Heart right ventricle (tissue), 16 donors: ENCODE results near the gene PRDM2. TPM values are rescaled to one million over a fixed set of nuclear protein-coding genes. Genes with fewer than 3 reads are reported as not detected.

ENCODE experiments used
- ATAC-seq, 8 donors: fragments of 200-7000 bp; cut with Tn5 transposase; one replicate each; pipeline ENCODE4 v1.9.1; 2020; ENCODE audit warnings: mild to moderate bottlenecking in 8 of 8, moderate library complexity in 8 of 8, moderate number of reproducible peaks in 1 of 8
- DNase-seq, 2 donors: peaks; one replicate each; pipeline ENCODE4 v3.0.0-alpha.2; 2020
- H3K27ac ChIP-seq, 10 donors: fragments of 200-600 bp; sonication (generic) in 2 of 10; one replicate each; pipeline versions ENCODE4 v1.5.0 to v1.8.0; 2020 to 2022; ENCODE audit warnings: mild to moderate bottlenecking in 3 of 10
- H3K27me3 ChIP-seq, 7 donors: fragments of 200-600 bp; one replicate each; pipeline ENCODE4 v1.8.0; 2021 to 2022; ENCODE audit warnings: mild to moderate bottlenecking in 2 of 7
- H3K36me3 ChIP-seq, 9 donors: fragments of 200-600 bp; sonication (generic) in 1 of 9; one replicate each; pipeline versions ENCODE4 v1.5.0 to v1.8.0; 2020 to 2022; ENCODE audit warnings: mild to moderate bottlenecking in 2 of 9
- H3K4me1 ChIP-seq, 9 donors: fragments of 200-600 bp; sonication (generic) in 1 of 9; one replicate each; pipeline versions ENCODE4 v1.5.0 to v1.8.0; 2020 to 2022; ENCODE audit warnings: mild to moderate bottlenecking in 4 of 9
- H3K4me3 ChIP-seq, 10 donors: fragments of 200-600 bp; sonication (generic) in 2 of 10; one replicate each; pipeline versions ENCODE4 v1.5.0 to v1.8.0; 2020 to 2022; ENCODE audit warnings: mild to moderate bottlenecking in 7 of 10, moderate library complexity in 2 of 10
- H3K9me3 ChIP-seq, 11 donors: fragments of 200-600 bp in 10 of 11; sonication (generic) in 2 of 11; one replicate each; pipeline versions ENCODE4 v1.5.0 to v1.8.0; 2013 to 2022; ENCODE audit warnings: mild to moderate bottlenecking in 2 of 11, control low read depth in 1 of 11, moderate library complexity in 1 of 11
- whole genome bisulfite sequencing, 2 donors: extraction: QIAGEN DNeasy Blood & Tissue Kit; methylation state at CpG; one replicate each; pipeline ENCODE4 v1.1.7; 2013; ENCODE audit warnings: inconsistent platforms in 1 of 2; 5-methylcytosine and 5-hydroxymethylcytosine counted together
- intact Hi-C, 10 donors: fragments of 100-400 bp; cut with DNase I; formaldehyde crosslinking; loops; one replicate each; pipeline versions ENCODE4 v1.11.1 to v1.14.2; 2022
- polyA plus RNA-seq, 2 donors: library from polyadenylated mRNA; stranded (reverse); fragments of 200-250 nt; gene quantifications; one replicate each; pipeline ENCODE4 v1.2.3, GENCODE V29; 2013
- total RNA-seq, 10 donors: library from RNA; stranded (reverse); fragmentation: NEBNext Ultra II Directional in 3 of 10; extraction: Animal tissue kit (Norgen Biotek cat#: 25700) in 3 of 10; gene quantifications; one replicate each; pipeline versions ENCODE4 v1.2.1 to v1.2.4, GENCODE V29; 2021 to 2023
- TF ChIP-seq, protein P1 (sequence below), 9 donors: fragments of 200-600 bp; sonication (generic) in 2 of 9; IDR thresholded peaks; one replicate each; pipeline versions ENCODE4 v1.5.0 to v1.8.0; 2021 to 2022; ENCODE audit warnings: antibody characterized with exemption in 9 of 9, mild to moderate bottlenecking in 5 of 9, moderate library complexity in 1 of 9
- donor health status: Arrhythmogenic right ventricular cardiomyopathy.
- donor health status: ischemic (EF 13 %, LVEDD 7.1; RV severe dilation, severe dysfunction).
- donor health status: healthy with polysubstance abuse.
- donor health status: DM: no; HTN: yes; CAD: no.
- donor health status: DM: no; HTN: no; CAD: no.
- donor health status: ischemic (EF 25% LVEDD 6.9; RV normal size, moderate dysfunction).
- donor health status: ischemic (EF 25% LVEDD 5.7; RV mildly dilated, moderate dysfunction).
- donor health status: healthy.
- donor health status: DM: yes; HTN: yes; CAD: no.
- donor health status: Ischemic cardiomyopathy.
- donor health status: ischemic (EF 35%, LVEDD 5.7; RV mildly dilated, moderate dysfunction).
- donor health status: nonischemic (EF 11% LVEDD 7.7; RV severe dilation, severe dysfunction).
- donor health status: DM: yes; HTN: yes; CAD: no.
- donor health status: PGD.
- donor health status: ischemic (EF 29% LVEDD 5.4; RV normal size, mild dysfunction).
- donor health status: nonischemic (EF 23%, LVEDD 6.1; RV moderate dilation, normal function).

The PRDM2 gene
- total and polyA plus RNA-seq, 12 donors, result 10.3 to 57.3 (median 42.4) TPM

DNA sequence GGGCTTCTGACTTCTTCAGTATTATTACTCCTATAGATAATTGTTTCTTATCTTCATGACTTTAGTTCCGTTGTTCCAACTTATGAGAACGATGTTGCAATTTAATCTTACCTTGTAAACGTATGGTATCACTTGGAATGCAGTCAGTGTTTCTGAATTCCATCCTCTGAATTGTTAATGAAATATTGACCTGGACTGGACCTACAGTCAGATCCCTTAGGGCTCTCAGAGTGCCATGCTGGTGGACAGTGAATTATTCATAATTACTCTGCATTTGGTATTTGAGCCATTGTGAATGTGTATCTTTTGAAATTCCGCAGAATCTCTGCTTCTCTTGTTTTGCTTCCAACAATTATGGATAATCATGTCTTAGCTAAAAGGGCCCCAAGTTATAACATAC is 72.3 kb downstream of the PRDM2 start:
- 78 to 83% methylated on average over 4 of the region's 4 CpGs for WGBS, 2 donors
- no peaks in the 10 kb centered on the region for H3K27me3 ChIP-seq
- peaks cover 0 to 23% (median 4%) of the 10 kb centered on the region in 9 donors for H3K4me1 ChIP-seq
- peaks cover 0 to 76% (median 20%) of the 10 kb centered on the region in 9 donors for H3K36me3 ChIP-seq
- DNase-seq (no peak), ATAC-seq (no peak)
- H3K27ac ChIP-seq, result no peak overlapping the region
- H3K9me3 ChIP-seq, result no peaks in the 10 kb centered on the region
- TF ChIP-seq, protein P1, sequence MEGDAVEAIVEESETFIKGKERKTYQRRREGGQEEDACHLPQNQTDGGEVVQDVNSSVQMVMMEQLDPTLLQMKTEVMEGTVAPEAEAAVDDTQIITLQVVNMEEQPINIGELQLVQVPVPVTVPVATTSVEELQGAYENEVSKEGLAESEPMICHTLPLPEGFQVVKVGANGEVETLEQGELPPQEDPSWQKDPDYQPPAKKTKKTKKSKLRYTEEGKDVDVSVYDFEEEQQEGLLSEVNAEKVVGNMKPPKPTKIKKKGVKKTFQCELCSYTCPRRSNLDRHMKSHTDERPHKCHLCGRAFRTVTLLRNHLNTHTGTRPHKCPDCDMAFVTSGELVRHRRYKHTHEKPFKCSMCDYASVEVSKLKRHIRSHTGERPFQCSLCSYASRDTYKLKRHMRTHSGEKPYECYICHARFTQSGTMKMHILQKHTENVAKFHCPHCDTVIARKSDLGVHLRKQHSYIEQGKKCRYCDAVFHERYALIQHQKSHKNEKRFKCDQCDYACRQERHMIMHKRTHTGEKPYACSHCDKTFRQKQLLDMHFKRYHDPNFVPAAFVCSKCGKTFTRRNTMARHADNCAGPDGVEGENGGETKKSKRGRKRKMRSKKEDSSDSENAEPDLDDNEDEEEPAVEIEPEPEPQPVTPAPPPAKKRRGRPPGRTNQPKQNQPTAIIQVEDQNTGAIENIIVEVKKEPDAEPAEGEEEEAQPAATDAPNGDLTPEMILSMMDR (IDR thresholded peaks at IDR 0.05), result no peak
- intact Hi-C loops, result no loop called here
- H3K4me3 ChIP-seq, result no peak overlapping the region

DNA sequence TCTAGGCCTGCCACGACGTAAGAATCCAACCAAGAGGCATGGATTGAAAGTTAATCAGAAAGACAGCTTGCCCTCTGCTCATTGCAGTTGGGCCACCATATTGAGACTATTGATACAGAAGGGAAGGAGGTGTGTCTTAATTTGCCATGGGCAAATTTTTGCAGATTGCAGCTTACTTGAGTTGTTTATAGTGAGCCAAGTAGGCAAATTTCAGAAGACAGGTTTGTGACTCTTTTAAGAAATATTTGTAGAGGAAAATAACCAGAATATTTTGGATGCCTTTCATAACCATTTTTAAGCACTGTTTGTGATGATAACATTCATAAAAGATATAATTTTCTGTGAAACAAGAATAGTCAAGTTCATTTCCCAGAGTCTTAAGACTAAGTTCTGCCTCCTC is 74.1 kb downstream of the PRDM2 start:
- H3K27me3 ChIP-seq, result no peaks in the 10 kb centered on the region
- ATAC-seq (no peak), DNase-seq (no peak)
- TF ChIP-seq, protein P1 (IDR thresholded peaks at IDR 0.05), result no peak
- H3K4me1 ChIP-seq, result peaks cover 0 to 14% (median 1%) of the 10 kb centered on the region in 9 donors
- no peak overlapping the region for H3K4me3 ChIP-seq
- no peak overlapping the region for H3K27ac ChIP-seq
- peaks cover 0 to 76% (median 33%) of the 10 kb centered on the region in 9 donors for H3K36me3 ChIP-seq
- 96 to 97% methylated on average over 2 of the region's 2 CpGs for WGBS, 2 donors
- intact Hi-C loops, result no loop called here
- no peaks in the 10 kb centered on the region for H3K9me3 ChIP-seq

DNA sequence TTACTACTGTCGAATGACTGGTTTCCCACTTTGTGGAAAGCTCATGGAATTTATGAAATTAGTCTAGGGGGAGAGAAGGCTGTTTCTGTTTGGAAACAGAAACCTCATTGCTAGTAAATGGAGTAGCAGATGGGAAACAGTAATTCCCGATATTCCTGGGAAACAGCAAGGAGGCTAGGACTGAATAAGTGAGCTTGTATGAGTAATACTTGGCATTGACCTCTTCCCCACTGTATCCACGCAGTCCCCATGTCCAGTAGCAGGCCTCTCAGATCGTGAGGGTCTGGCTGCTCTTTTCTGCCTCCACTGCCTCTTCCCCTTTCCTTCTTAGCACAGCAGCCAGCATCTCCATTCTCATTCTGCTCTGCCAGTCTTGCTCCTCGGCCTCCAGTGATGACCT is 75.5 kb downstream of the PRDM2 start:
- intact Hi-C loops, result no loop called here
- 86 to 94% methylated on average over 5 of the region's 5 CpGs for WGBS, 2 donors
- Histone ChIP-seq H3K4me1 (peaks cover 0 to 13% (median 0%) of the 10 kb centered on the region in 9 donors), H3K27me3 (no peaks in the 10 kb centered on the region), H3K27ac (no peak overlapping the region), H3K9me3 (no peaks in the 10 kb centered on the region), H3K36me3 (peaks cover 0 to 81% (median 41%) of the 10 kb centered on the region in 9 donors), H3K4me3 (no peak overlapping the region)
- ATAC-seq, result no peak
- TF ChIP-seq, protein P1 (IDR thresholded peaks at IDR 0.05), result no peak
- no peak for DNase-seq

DNA sequence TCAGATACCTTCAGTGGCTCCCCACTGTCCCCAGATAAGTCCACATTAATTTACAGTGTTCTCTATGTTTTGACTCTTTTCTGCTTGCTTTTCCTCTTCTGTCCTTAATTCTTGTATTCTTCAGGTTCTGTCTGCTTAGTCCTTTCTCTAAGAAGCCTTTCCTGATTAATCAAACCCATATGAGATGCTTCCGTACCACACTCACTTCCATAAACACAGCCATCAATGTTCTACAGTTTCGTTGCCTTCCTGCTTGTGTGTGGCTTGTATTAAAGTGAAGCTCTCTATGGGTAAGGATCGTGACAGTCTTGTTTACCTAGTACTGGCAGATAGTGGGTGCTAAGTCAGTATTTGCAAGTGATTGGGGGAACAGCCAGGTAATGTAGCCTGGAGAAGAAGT is 75.9 kb downstream of the PRDM2 start:
- 97% methylated on average over 3 of the region's 3 CpGs for WGBS, 2 donors
- Histone ChIP-seq H3K9me3 (no peaks in the 10 kb centered on the region), H3K27ac (no peak overlapping the region), H3K36me3 (peaks cover 0 to 85% (median 45%) of the 10 kb centered on the region in 9 donors), H3K27me3 (no peaks in the 10 kb centered on the region), H3K4me1 (peaks cover 0 to 11% (median 0%) of the 10 kb centered on the region in 9 donors), H3K4me3 (no peak overlapping the region)
- DNase-seq, result no peak
- TF ChIP-seq, protein P1 (IDR thresholded peaks at IDR 0.05), result no peak
- no peak for ATAC-seq
- intact Hi-C loops, result no loop called here
